AG08395 (cell line): ENCODE results near the gene CPNE2.
"Not testable (repeated sequence)": the region's sequence is repeated elsewhere in the genome, so short reads cannot be mapped to it uniquely, and the experiment has no call there.

Experiments used
- DNase-seq: peaks from one replicate; pipeline ENCODE4 v3.0.0; 2012; ENCODE audit warnings: mixed read lengths, low spot score

CPNE2 gene

GRCh38 chr16:57091975-57092785, at the start of gene CPNE2:
TSS of gene CPNE2 (plus strand) at chr16:57092583. CDS start at chr16:57110743, 18,160 bp downstream.
- DNase-seq = peak; percentile 63

- DNase-seq = no peak
Measured at GRCh38 chr16:57043248-57043647, 49.1 kb upstream of the CPNE2 start.

GRCh38 chr16:57044931-57045693, 47.3 kb upstream of the CPNE2 start:
- no peak for DNase-seq

GRCh38 chr16:57045694-57046381, 46.5 kb upstream of the CPNE2 start:
- peak; percentile 87 for DNase-seq

GRCh38 chr16:57048095-57048494, 44.3 kb upstream of the CPNE2 start:
- DNase-seq = no peak

GRCh38 chr16:57049678-57050077, 42.7 kb upstream of the CPNE2 start:
- no peak for DNase-seq

GRCh38 chr16:57051696-57052228, 40.6 kb upstream of the CPNE2 start:
- DNase-seq = no peak

GRCh38 chr16:57053206-57053605, 39.2 kb upstream of the CPNE2 start:
- DNase-seq = no peak

GRCh38 chr16:57054338-57054737, 38.0 kb upstream of the CPNE2 start:
- DNase-seq = no peak

GRCh38 chr16:57054771-57055170, 37.6 kb upstream of the CPNE2 start:
- DNase-seq = no peak

- no peak for DNase-seq
Measured at GRCh38 chr16:57055671-57056070, 36.7 kb upstream of the CPNE2 start.

GRCh38 chr16:57058291-57058861, 34.0 kb upstream of the CPNE2 start:
- DNase-seq = no peak

GRCh38 chr16:57060323-57061083, 31.9 kb upstream of the CPNE2 start:
- DNase-seq = peak; percentile 28

GRCh38 chr16:57061084-57061905, 31.1 kb upstream of the CPNE2 start:
- DNase-seq = peak; percentile 82

GRCh38 chr16:57062329-57062728, 30.1 kb upstream of the CPNE2 start:
- no peak for DNase-seq

GRCh38 chr16:57063189-57063588, 29.2 kb upstream of the CPNE2 start:
- not testable (repeated sequence) for DNase-seq

- no peak for DNase-seq
Measured at GRCh38 chr16:57064995-57065394, 27.4 kb upstream of the CPNE2 start.

GRCh38 chr16:57066625-57067024, 25.8 kb upstream of the CPNE2 start:
- no peak for DNase-seq

- no peak for DNase-seq
Measured at GRCh38 chr16:57067347-57067746, 25.0 kb upstream of the CPNE2 start.

- DNase-seq = no peak
Measured at GRCh38 chr16:57069053-57069452, 23.3 kb upstream of the CPNE2 start.
